Measurements from ENCODE around the gene ANTXRL. TPM values are rescaled to one million over a fixed set of nuclear protein-coding genes. Genes with fewer than 3 reads are reported as not detected.

Gene ANTXRL
- total RNA-seq, 4 donors from 2014 or later, result 0.27 TPM; not detected in 3

DNA sequence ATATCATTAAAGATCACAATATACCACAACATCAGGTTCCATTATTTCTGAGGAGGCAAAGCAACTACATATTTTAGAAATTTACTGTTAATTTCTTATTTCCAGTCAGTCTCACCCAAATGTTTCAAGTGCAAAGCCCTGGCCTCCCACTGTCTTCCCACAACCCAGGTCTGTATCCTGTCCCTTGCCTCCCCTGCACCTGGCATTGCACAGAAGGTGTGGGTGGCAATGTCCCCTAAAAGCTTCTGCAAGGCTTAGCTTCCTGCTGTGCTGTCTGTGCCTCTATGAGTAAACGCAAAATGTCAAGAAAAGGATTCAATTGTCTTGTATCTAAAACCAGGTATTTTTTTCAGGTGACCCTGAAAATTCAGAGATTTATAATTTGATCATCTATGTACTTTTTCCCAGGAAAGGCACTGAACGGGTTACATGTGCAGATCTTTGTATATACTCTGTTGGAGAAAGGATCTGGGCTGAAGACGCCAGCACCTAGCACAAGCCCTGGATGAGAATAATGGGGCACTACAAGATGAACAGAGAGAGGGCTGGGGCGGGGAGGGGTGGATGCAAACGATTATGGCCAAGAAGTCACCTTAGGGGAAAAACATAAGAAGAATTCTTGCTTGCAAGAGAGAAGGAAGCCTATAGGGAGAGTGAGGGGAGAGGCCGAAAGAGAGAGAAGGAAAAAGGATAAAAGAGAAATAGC, 3.1 kb upstream of the ANTXRL start:
- Histone ChIP-seq H3K36me3 (no peaks in the 10 kb centered on the region), H3K4me1 (peaks cover 0 to 8% of the 10 kb centered on the region in 2 donors), H3K27me3 (no peaks in the 10 kb centered on the region), H3K27ac (peak overlapping the region; percentile 75 to 80), H3K4me3 (peak overlapping the region; percentile 43 to 54), H3K9me3 (no peaks in the 10 kb centered on the region)
- intact Hi-C loops (cut with DNase I; ENCODE audit: low total_unique reads), result no loop called here
- TF ChIP-seq CTCF (IDR thresholded peaks at IDR 0.05) (no peak), POLR2A (IDR thresholded peaks at IDR 0.05) (no peak)
- DNase-seq, result no peak

DNA sequence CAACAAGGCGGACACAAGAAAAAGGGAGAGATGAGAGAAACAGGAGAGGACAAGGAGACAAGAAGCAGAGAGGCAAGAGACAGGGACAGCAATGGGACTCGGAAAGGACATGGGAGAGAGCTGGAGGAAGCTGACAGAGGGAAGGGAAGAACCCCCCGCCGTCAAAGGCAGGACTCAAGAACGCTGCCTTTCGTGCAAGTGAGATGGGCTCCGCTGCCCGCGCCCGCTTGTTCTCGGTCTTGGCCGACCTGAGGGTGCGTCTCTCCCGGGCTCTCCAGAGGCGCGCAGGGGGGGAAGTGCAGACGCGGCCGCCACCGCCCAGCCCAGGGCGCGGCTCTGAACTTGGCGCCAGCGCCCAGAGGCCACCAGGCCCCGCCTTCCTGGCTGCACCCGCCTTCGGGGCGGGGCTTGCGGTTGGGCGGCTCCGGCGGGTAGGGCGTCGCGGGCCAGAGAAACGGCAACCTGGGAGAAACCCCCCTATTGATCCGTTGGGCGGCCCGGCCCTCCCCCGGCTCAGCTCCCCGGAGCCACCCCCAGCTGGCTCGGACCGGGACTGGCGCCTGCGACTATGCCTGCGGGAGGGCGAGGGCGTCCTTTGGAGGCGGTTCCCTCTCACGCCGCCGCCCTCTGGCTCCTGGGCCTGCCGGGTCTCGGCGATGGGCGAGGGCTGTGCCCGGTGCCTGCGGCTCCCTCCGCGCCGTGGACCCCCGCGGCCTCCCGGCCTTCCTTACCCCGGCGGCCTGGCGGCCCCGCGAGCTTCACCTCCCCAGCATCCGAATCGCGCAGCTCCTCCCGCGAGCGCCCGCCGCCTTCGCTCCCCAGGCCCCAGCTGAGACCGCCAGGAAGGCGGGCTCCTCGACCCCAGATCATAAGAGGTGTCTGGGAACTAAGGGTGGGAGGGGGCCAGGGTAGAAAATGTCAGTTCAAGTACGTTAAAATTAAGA, 2.2 kb upstream of the ANTXRL start:
- Histone ChIP-seq H3K9me3 (no peaks in the 10 kb centered on the region), H3K4me3 (peak overlapping the region; percentile 43 to 54), H3K27me3 (no peaks in the 10 kb centered on the region), H3K27ac (peak overlapping the region; percentile 75 to 80), H3K4me1 (peaks cover 0 to 8% of the 10 kb centered on the region in 2 donors), H3K36me3 (no peaks in the 10 kb centered on the region)
- intact Hi-C loops (cut with DNase I; ENCODE audit: low total_unique reads), result no loop called here
- peak; percentile 67 to 82 for DNase-seq
- TF ChIP-seq CTCF (IDR thresholded peaks at IDR 0.05) (no peak), POLR2A (IDR thresholded peaks at IDR 0.05) (peak; percentile 36 to 59)

DNA sequence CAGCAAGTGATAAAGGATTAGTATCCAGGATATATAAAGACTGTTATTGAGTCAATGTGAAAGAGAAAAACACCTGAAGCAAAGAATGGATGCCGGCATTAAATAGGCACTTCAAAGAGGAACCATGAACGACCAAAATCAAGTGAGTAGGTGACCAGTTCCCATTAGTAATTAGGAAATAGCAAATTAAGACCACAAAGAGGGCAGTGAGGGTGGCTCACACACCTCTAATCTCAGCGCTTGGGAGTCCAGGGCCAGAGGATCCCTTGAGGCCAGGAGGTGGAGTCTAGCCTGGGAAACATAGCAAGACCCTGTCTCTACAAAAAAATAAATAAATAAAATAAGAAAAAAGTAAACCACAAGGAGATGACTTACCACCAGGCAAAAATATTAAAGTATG, 1.5 kb upstream of the ANTXRL start:
- Histone ChIP-seq H3K27ac (peak overlapping the region; percentile 75 to 80), H3K4me3 (peak overlapping the region; percentile 43 to 54), H3K9me3 (no peaks in the 10 kb centered on the region), H3K27me3 (no peaks in the 10 kb centered on the region), H3K36me3 (no peaks in the 10 kb centered on the region), H3K4me1 (peaks cover 0 to 8% of the 10 kb centered on the region in 2 donors)
- no peak for TF ChIP-seq POLR2A (IDR thresholded peaks at IDR 0.05)
- TF ChIP-seq CTCF (IDR thresholded peaks at IDR 0.05), result no peak
- no peak for DNase-seq
- intact Hi-C loops (cut with DNase I; ENCODE audit: low total_unique reads), result no loop called here

- H3K27ac ChIP-seq, result no peak overlapping the region
- no peak overlapping the region for H3K4me3 ChIP-seq
- H3K9me3 ChIP-seq, result no peaks in the 10 kb centered on the region
- peak in 1 of 2 donors; percentile 6 for DNase-seq
- TF ChIP-seq CTCF (IDR thresholded peaks at IDR 0.05) (no peak), POLR2A (IDR thresholded peaks at IDR 0.05) (no peak)
- H3K27me3 ChIP-seq, result no peaks in the 10 kb centered on the region
- H3K36me3 ChIP-seq, result no peaks in the 10 kb centered on the region
- intact Hi-C loops (cut with DNase I; ENCODE audit: low total_unique reads), result no loop called here
- H3K4me1 ChIP-seq, result peaks cover 0 to 8% of the 10 kb centered on the region in 2 donors
Measured at GRCh38 chr10:46285966-46286620, 704 bp upstream of the ANTXRL start.

Data from uterus (tissue), 4 donors.